ENCODE results near the gene PLPP1.

DNA sequence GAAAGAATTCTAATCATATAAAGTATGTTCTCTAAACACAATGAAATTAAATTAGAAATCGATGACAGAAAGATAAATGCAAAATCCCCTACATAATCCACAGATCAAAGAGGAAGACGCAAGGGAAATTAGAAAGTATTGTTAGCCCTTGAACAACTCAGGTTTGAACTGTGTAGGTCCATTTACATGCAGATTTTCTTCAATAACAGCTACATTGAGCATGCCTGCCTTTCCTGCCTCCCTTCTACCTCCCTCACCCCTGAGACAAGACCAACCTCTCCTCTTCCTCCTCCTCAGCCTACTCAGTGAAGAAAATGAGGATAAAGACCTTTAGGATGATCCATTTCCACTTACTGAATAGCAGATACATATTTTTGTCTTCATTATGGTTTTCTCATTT, 75.2 kb downstream of the PLPP1 start:
- TF ChIP-seq GATA2 (IDR thresholded peaks at IDR 0.05; ENCODE audit: low read depth, low read length): no peak
- no peak for TF ChIP-seq GATA3 (IDR thresholded peaks at IDR 0.05; ENCODE audit: low read depth, low read length)

Measured in SH-SY5Y (cell line).